Adrenal gland (tissue), 5 donors: Measurements from ENCODE around the gene GMDS.

Source experiments
- CTCF ChIP-seq, 6 experiments: fragments of 450-650 bp in 4 of 6; fragments of 200-600 bp in 2 of 6; sonication (generic) in 1 of 6; IDR thresholded peaks; 1 replicate in 5 of 6; 2 replicates in 1 of 6; pipeline versions ENCODE4 v1.5.1 to v1.8.0; 2016 to 2021; ENCODE audit warnings: antibody characterized with exemption in 6 of 6, mild to moderate bottlenecking in 2 of 6, moderate library complexity in 1 of 6
- POLR2A ChIP-seq, 2 donors: fragments of 450-650 bp; IDR thresholded peaks; one replicate each; pipeline ENCODE4 v1.6.1; 2017; ENCODE audit warnings: antibody characterized with exemption in 2 of 2, mild to moderate bottlenecking in 2 of 2, moderate library complexity in 1 of 2
- donor health status: DM: no; HTN: no; CAD: no.

- TF ChIP-seq CTCF (IDR thresholded peaks at IDR 0.05), result no peak
- TF ChIP-seq POLR2A (IDR thresholded peaks at IDR 0.05), result no peak
These were observed 256.6 kb downstream of the GMDS start for GRCh38 chr6:1988843-1989242.
